HG03521 (cell line): ENCODE results near the gene DHX34.
"Not testable (repeated sequence)": the region's sequence is repeated elsewhere in the genome, so short reads cannot be mapped to it uniquely, and the experiment has no call there.

Source experiments
- ATAC-seq: cut with Tn5 transposase; IDR thresholded peaks from one replicate; pipeline ENCODE4 v1.9.1; 2021; ENCODE audit warnings: mild to moderate bottlenecking, moderate library complexity; ENCODE audit not compliant: unreplicated experiment

The DHX34 gene

DNA sequence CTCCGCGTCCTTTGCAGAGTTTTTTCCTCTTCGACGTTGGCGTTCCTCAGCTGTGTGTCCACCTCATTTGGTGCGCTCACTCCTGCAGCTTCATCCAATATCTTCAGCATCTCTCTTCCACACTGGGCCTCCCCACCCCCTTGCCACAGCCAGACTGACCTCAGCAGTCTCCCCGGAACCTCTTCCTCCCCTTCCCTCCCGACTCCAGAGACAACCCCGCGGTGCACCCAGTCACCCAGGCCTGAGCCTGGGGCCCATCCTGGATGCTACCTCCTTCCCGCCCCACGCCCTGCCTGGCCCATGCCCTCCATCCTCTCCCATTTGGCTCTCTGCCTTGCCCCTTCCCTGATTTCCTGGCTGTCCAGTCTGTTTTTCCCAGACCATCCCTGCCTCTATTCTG is 25.2 kb upstream of the DHX34 start:
- no peak for ATAC-seq

DNA sequence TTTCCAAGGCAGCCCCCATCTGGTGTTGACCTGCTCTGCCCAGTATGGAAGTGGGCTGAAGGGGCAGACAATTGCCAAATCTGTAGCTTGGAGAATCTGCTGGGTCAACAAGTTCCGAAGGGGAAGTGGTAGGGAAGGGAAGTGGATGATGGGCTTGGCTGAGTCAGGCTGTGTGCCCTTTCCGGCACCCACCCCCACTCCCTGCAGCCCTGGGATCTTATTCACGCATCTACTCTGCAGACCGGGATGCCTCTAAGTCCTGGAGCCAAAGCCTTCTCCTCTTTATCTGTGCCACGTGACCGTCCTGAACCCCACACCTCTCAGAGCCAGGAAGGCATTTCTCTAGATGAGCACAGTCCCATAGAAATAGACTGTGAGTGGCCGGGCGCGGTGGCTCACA is 24.6 kb upstream of the DHX34 start:
- no peak for ATAC-seq

DNA sequence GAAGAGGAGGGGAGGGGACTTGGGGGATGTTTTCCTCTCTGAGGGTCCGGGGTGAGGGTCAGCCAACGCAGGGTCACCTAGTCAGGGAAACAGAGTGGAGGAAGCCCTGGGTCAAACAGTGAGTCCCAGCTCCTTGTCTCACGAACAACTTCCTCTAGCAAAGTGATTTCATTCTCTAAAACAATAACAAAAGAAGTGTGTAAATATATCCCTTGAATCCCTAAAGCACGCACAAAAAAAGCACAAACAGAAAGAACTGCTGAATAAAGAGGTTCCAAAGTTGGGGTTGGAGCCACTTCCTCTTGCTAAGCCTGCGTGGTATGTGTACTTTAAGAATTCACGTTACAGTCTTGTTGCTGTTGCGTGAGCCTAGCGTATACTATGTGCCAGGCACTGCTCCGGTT is 18.6 kb upstream of the DHX34 start:
- ATAC-seq = no peak

DNA sequence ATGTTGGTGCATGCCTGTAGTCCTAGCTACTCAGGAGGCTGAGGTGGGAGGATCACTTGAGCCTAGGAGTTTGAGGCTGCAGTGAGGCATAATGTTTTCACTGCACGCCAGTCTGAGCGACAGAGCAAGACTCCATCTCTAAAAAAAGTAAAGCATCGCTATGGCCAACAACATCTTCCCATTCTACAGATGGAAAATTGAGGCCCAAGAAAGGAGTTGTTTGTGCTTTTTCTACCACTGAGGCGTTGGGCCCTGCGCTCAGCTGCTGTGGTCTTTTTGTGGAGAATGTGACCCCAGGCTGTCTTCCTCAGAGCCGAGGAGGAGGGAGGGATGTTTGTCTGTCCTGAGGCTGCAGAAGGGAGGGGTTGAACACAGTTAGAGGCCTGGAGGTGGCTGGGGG is 17.6 kb upstream of the DHX34 start:
- no peak for ATAC-seq

DNA sequence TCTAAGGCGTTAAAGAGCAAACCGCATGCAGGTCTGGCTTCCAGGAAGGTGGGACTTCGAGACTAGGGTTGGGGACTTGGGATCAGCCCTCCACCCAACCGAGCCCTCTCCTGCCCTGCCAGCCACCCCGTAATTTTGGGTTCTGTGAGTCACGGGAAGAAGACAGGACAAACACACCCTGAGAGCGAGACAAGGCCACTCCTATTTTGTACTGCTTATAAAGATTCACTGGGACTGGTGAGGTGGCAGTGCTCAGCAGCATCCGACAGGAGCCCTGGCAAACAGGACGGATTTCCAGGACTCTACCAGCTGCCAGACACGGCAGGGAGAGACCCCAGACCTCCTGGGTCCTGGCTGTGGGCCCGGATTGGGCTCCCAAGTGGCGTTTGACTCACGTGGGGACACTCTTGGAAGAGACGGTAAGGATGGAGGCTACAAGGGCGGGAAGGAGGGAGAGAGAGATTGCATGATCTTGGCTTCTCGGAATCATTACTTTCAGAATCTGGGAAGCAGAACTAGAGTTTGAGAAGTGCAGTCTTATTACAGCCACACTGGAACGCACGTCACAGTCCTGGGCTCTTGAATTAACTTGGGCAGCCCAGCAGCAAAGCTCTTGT is 17.1 kb upstream of the DHX34 start, which contains the start of gene C5AR2:
C5AR2 (plus strand) TSS at position 245 of the 617 bp plus-strand sequence. CDS start 8,625 bp downstream, outside the sequence.
- ATAC-seq = no peak

DNA sequence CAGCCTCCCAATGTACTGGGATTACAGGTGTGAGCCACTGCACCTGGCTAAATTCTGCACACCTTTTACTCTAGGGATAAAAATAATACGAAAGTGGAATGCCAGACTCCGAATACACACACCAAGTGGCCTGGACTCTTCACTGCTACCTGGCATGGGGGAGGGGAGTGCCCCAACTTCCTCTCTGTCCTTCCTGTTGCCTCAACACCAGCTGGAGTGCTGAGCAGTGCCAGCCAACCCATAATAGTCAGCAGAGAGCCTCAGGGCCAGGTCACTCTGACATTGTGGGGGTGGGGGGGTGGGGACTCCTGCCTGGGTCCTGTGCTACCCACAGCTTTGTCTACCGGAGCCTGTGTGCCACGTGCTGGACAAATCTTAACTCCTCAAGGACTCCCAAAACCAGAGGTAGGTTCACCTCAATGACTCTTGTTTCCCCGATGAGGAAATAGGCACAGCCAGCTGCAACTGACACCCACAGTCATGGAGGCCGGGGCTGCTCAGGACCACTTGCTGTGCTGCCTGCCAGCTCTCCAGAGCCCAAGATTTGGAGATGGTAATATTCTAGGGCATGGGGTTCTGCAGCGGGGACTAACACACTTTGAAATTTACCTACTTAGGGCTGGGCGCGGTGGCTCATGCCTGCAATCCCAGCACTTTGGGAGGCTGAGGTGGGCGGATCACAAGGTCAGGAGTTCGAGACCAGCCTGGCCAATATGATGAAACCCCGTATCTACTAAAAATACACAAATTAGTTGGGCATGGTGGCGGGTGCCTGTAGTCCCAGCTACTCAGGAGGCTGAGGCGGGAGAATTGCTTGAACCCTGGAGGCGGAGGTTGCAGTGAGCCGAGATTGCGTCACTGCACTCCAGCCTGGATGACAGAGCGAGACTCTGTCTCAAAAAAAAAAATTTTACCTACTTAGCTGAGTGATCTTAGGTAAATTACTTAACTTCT is 12.1 kb upstream of the DHX34 start:
- ATAC-seq = not testable (repeated sequence)

DNA sequence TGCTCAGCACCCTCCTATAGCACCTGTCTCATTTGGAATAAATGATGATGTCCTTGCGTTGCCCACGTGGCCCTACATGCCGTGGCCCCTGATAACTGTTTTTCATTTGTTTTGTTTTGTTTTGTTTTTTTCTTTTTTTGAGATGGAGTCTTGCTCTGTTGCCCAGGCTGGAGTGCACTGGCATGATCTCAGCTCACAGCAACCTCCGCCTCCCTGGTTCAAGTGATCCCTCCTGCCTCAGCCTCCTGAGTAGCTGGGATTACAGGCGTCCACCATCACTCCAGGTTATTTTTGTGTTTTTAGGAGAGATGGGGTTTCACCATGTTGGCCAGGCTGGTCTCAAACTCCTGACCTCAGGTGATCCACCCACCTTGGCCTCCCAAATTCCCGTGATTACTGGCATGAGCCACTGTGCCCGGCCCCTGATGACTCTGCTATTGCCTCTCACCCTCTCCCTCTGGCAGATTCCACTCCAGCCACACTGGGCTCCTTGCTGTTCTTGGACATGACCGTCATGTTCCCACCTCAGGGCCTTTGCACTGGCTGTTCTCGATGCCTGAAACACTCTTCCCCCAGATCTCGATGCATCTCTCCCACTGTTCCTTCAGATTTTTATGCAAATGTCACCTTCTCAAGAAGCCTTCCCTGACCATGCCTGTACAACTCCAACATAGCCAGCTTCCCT is 9.8 kb upstream of the DHX34 start:
- no peak for ATAC-seq

DNA sequence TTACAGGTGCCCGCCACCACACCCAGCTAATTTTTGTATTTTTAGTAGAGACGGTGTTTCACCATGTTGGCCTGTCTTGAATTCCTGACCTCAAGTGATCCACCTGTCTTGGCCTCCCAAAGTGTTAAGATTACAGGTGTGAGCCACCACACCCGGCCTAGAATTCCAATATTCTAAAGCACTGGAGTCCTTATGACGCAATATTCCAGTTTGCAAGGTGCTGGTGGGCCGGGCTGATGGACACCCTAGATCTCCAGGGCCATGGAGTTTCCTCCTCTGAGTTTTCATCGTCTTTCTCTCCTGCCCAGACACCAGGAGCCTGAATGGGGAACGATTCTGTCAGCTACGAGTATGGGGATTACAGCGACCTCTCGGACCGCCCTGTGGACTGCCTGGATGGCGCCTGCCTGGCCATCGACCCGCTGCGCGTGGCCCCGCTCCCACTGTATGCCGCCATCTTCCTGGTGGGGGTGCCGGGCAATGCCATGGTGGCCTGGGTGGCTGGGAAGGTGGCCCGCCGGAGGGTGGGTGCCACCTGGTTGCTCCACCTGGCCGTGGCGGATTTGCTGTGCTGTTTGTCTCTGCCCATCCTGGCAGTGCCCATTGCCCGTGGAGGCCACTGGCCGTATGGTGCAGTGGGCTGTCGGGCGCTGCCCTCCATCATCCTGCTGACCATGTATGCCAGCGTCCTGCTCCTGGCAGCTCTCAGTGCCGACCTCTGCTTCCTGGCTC is 8.5 kb upstream of the DHX34 start:
- ATAC-seq = no peak

DNA sequence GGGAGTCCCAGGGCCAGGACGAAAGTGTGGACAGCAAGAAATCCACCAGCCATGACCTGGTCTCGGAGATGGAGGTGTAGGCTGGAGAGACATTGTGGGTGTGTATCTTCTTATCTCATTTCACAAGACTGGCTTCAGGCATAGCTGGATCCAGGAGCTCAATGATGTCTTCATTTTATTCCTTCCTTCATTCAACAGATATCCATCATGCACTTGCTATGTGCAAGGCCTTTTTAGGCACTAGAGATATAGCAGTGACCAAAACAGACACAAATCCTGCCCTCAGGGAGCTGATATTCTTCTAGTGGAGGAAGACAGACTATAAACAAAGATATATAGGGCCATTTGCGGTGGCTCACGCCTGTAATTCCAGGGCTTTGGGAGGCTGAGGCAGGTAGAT is 7.4 kb upstream of the DHX34 start:
- no peak for ATAC-seq

DNA sequence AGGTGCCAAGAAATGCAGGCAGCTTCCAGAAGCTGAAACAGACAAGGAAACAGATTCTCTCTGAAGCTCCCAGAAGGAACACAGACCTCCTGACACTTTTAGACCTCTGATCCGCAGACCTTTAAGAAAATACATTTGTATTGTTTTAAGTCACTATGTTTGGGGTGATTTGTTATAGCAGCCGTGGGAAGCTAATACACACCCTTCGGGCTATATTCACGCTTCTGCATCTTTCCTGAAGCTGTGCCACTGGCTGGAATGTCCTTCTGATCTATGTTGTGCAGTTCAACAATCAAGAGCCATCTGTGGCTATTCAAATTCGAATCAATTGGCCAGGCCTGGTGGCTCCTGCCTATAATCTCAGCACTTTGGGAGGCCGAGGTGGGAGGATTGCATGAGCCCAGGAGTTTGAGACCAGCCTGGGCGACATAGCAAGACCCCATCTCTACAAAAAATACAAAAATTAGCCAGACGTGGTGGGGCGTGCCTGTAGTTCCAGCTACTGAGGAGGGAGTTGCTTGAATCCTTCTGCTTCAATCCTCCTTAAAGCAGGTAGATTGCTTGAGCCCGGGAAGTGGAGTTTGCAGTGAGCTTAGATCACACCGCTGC is 5.8 kb upstream of the DHX34 start:
- ATAC-seq = no peak

DNA sequence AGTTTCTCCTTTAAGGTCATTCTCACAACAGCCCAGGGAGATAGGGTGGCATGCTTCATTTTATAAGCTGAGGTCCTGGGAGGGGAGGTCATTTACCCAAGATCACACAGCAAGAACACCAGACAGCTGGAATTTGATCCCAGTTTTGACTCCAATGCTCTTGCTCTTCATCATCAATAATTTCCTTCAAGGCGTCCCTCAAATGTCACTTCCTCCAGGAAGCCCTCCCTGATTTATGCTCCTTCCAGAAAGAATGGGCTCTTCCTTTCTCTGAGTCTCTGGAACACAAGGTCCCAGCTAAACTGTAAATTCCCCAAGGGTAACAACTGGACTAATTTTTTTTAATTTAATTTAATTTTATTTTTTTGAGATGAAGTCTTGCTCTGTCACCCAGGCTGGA is 4.7 kb upstream of the DHX34 start:
- no peak for ATAC-seq

DNA sequence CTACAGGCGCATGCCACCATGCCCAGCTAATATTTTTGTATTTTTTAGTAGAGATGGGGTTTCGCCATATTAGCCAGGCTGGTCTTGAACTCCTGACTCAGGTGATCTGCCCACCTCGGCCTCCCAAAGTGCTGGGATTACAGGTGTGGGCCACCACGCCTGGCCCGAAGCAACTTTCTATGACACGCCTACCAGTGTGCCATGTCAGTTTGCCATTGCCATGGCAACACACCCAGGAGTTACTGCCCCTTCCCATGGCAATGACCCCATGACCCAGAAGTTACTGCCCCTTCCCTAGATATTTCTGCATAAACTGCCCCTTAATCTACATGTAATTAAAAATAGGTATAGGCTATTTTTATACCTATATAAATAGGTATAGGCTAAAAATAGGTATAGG is 3.1 kb upstream of the DHX34 start:
- not testable (repeated sequence) for ATAC-seq

DNA sequence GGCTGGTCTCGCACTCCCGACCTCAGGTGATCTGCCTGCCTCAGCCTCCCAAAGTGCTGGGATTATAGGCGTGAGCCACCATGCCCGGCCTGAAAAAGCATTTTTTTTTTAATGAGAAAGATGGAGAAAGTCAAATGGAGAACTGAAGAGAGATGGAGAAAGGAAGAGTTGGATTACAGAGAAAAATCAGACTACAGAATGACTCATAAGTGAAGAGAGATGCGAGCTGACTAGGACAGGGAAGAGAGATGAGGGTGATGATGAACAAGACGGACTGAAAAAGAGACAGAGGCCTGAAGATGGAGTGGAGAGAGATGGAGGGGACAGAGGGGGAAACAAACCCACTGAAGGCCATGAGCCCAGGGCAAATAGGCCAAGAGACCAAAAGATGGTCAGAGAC is 1.5 kb downstream of the DHX34 start:
- no peak for ATAC-seq

DNA sequence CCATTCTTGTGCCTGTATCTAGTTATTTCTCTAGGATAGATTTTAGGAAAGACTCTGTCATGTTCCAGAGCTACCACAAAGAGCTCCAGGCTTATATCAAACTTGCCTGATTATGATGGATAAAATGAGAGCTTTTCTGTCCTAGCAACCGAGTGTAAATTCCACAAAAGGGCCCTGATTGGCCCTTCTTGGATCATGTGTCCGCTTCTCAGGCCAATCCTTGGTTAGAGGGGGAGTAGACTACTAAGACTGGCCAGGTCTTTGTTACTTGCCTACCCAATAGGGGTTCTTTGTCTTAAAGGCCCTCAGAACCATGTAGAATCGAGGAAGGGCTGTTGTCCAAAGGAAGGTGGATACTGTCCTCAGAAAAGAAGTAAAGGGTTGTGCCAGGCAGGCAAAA is 2.4 kb downstream of the DHX34 start:
- no peak for ATAC-seq

DNA sequence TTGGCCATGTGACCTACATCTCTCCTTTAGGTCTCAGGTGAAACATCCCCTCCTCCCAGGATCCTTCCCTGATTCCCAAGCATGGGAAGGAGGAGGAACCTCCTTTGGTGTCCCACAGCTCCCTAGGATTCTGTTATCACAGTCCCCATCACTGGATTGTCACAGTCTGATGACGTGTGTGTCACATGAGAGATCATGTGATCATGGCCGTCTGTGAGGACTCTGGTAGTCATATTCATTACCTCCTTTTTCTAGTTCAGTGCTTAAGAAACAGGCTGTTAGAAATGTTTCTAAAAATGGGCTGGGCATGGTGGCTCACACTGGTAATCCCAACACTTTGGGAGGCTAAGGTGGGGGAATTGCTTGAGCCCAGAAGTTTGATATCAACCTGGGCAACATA is 3.0 kb downstream of the DHX34 start:
- no peak for ATAC-seq

DNA sequence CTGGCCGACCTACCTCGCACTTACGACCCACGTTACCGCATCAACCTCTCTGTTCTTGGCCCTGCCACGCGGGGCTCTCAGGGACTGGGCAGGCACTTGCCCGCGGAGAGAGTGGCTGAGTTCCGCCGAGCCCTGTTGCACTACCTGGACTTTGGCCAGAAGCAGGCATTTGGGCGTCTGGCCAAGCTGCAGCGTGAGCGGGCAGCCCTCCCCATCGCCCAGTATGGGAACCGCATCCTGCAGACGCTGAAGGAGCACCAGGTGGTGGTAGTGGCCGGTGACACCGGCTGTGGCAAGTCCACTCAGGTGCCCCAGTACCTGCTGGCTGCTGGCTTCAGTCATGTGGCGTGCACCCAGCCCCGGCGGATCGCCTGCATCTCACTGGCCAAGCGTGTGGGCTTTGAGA is 4.2 kb downstream of the DHX34 start:
- no peak for ATAC-seq

DNA sequence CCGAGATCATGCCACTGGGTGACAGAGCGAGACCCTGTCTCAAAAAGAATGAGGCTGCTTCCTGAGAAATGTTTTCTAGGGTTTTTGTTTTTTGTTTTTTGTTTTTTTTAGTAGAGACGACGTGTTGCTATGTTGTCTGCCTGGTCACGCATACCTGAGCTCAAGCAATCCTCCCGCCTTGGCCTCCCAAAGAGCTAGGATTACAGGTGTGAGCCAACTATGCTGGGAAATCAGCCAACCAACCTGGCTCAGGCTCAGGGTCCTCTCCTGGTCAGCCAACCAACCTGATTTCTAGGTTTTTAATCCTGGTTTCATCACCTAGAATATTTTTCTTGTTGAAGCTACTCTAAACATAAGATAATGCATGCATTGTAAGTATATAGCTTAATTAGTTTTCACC is 7.8 kb downstream of the DHX34 start:
- no peak for ATAC-seq

DNA sequence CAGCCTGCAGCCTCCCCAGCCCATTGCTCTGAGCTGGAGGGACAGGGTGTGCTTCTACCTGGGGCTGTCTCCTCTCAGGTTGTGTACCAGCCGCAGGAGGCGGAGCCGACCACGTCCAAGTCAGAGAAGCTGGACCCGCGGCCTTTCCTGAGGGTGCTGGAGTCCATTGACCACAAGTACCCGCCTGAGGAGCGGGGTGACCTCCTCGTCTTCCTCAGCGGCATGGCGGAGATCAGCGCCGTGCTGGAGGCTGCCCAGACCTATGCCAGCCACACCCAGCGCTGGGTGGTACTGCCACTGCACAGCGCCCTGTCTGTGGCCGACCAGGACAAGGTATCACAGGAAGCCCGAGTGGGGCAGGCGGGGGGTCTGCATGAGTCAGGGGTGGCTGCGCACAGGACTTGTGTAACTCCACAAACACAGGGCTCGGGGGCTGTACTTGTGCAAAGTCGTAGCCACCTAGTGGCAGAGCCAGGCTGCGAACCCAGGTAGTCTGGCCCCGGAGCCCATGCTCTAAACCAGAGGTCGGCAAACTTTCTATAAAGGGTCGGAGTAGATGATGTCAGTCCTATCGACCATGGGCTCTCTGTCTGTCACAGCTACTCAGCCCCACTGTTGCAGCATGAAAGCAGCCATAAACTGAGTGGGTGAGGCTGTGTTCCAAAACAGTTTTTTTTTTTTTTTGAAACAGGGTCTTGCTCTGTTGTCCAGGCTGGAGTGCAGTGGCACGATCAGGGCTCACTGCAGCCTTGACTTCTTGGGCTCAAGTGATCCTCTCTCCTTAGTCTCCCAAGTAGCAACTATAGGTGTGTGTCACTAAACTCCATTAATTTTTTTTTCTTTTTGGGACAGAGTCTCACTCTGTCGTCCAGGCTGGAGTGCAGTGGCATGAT is 8.9 kb downstream of the DHX34 start:
- ATAC-seq = no peak

DNA sequence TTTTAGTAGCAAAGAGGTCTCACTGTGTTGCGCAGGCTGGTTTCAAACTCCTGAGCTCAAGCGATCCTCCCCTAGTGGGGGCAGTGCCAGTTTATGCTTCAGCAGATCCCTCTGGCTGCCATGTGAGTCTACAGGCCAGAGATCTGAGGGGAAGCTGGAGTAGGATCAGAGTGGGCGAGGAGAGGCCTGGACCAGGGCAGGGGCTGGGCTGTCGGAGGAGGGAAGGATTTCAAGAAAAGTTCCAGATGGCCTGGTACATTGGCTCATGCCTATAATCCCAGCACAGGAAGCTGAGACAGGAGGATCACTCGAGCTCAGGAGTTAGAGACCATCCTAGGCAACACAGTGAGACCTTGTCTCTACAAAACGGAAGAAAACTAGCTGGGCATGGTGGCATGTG is 9.8 kb downstream of the DHX34 start:
- ATAC-seq = no peak

DNA sequence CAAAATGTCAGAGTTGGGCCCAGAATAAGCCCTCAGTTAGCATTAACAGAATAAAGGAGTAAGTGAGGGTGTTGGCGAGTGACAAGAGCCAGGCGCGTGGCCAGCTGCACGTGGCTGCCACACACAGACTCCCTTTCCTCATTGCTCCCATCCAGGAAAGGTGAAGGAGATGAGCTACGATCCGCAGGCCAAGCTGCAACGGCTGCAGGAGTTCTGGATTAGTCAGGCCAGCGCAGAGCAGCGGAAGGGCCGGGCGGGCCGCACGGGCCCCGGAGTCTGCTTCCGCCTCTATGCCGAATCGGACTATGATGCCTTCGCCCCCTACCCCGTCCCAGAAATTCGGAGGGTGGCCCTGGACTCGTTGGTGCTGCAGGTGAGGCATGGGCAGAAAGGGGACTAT is 13.2 kb downstream of the DHX34 start:
- no peak for ATAC-seq
